HG03521 (cell line): Measurements from ENCODE around the gene BUB1.
A peak's percentile ranks its signal among the peaks of the same experiment; 100 is the strongest.
"Not testable (repeated sequence)": the region's sequence is repeated elsewhere in the genome, so short reads cannot be mapped to it uniquely, and the experiment has no call there.

Experiments
- ATAC-seq: cut with Tn5 transposase; IDR thresholded peaks from one replicate; pipeline ENCODE4 v1.9.1; 2021; ENCODE audit warnings: mild to moderate bottlenecking, moderate library complexity; ENCODE audit not compliant: unreplicated experiment

The BUB1 gene

GRCh38 chr2:110691612-110692258 is 13.9 kb upstream of the BUB1 start:
- no peak for ATAC-seq

- ATAC-seq = no peak
Measured at GRCh38 chr2:110690083-110690965, 12.5 kb upstream of the BUB1 start.

- no peak for ATAC-seq
Measured at GRCh38 chr2:110688594-110689091, 10.8 kb upstream of the BUB1 start.

- ATAC-seq = not testable (repeated sequence)
Measured at GRCh38 chr2:110687775-110688484, 10.1 kb upstream of the BUB1 start.

- ATAC-seq = no peak
Measured at GRCh38 chr2:110682872-110683271, 5.0 kb upstream of the BUB1 start.

- ATAC-seq = no peak
Measured at GRCh38 chr2:110682267-110682666, 4.4 kb upstream of the BUB1 start.

GRCh38 chr2:110680709-110681108 is 2.8 kb upstream of the BUB1 start:
- ATAC-seq = no peak

GRCh38 chr2:110679865-110680264 is 2.0 kb upstream of the BUB1 start:
- no peak for ATAC-seq

GRCh38 chr2:110679337-110679707 is 1.5 kb upstream of the BUB1 start:
- ATAC-seq = no peak

GRCh38 chr2:110678457-110679336 is 834 bp upstream of the BUB1 start:
- no peak for ATAC-seq

- ATAC-seq = no peak
Measured at GRCh38 chr2:110677080-110677479, 783 bp downstream of the BUB1 start.

- ATAC-seq = no peak
Measured at GRCh38 chr2:110675679-110676078, 2.2 kb downstream of the BUB1 start.

GRCh38 chr2:110674620-110675555 is 3.0 kb downstream of the BUB1 start:
- ATAC-seq = peak; percentile 81

- ATAC-seq = no peak
Measured at GRCh38 chr2:110673201-110673600, 4.7 kb downstream of the BUB1 start.

- ATAC-seq = no peak
Measured at GRCh38 chr2:110670826-110671225, 7.0 kb downstream of the BUB1 start.

- ATAC-seq = no peak
Measured at GRCh38 chr2:110669079-110669478, 8.8 kb downstream of the BUB1 start.

- ATAC-seq = no peak
Measured at GRCh38 chr2:110667071-110667470, 10.8 kb downstream of the BUB1 start.

GRCh38 chr2:110664135-110664534 is 13.7 kb downstream of the BUB1 start:
- no peak for ATAC-seq

GRCh38 chr2:110662560-110662959 is 15.3 kb downstream of the BUB1 start:
- no peak for ATAC-seq
